ENCODE data around the gene NCLN. TPM values are rescaled to one million over a fixed set of nuclear protein-coding genes. Genes with fewer than 3 reads are reported as not detected.
A peak's percentile ranks its signal among the peaks of the same experiment; 100 is the strongest.

Gene NCLN
- total and polyA plus RNA-seq, 9 of the 15 experiments (the other 6 are each of a cell fraction or from before 2014, with no cell fraction given): 3.8 to 126 (median 39.6) TPM

GRCh38 chr19:3229346-3229743 lies 43.6 kb downstream of the NCLN start:
- Histone ChIP-seq H3K9ac (ENCODE audit: insufficient read depth in 1 of 2, low read depth in 2 of 2, low read length in 2 of 2) (no peak overlapping the region), H3K27ac (ENCODE audit: extremely low read depth, low read depth, low read length) (no peak overlapping the region), H3K4me2 (ENCODE audit: insufficient read depth, low read length) (no peak overlapping the region), H3K4me1 (replicated peaks in 1 of 2; ENCODE audit: control insufficient read depth in 2 of 2, insufficient read depth in 2 of 2, low read length in 2 of 2) (peaks cover 0 to 22% of the 10 kb centered on the region in 2 experiments; a peak in 2 of 5 replicates), H3K27me3 (ENCODE audit: control insufficient read depth in 2 of 2, insufficient read depth in 2 of 2, low read length in 2 of 2) (peaks cover 6 to 40% of the 10 kb centered on the region in 2 experiments; a peak in 4 of 5 replicates), H4K20me1 (replicated peaks; ENCODE audit: control insufficient read depth, insufficient read depth, low read length) (peaks cover 8% of the 10 kb centered on the region), H3K4me3 (no peak overlapping the region), H3K36me3 (ENCODE audit: control insufficient read depth, insufficient read depth, low read length) (no peaks in the 10 kb centered on the region), H3K9me1 (ENCODE audit: control insufficient read depth, insufficient read depth, low read length) (no peaks in the 10 kb centered on the region), H3K79me2 (ENCODE audit: control insufficient read depth, insufficient read depth, low read length) (no peaks in the 10 kb centered on the region), H3K9me3 (replicated peaks; ENCODE audit: control insufficient read depth, insufficient read depth, low read depth, low read length) (no peaks in the 10 kb centered on the region), H2AFZ (ENCODE audit: low read depth, low read length) (no peak overlapping the region)
- ChIA-PET POLR2A (interaction anchor here (0.6 kb wide), 3 partner anchors 16 to 841 kb away, joined by 3 to 4 read pairs (median 3); no protein-coding TSS in a partner anchor), CTCF (ENCODE audit: low intra/inter-chr PET ratio) (no interaction called here)
- BruUV-seq (replicated peaks): no TSS peak
- DNase-seq (ENCODE audit: extremely low read depth in 1 of 4, low spot score in 3 of 4) (no peak), ATAC-seq (no peak), FAIRE-seq (no peak)
- intact Hi-C loops (cut with micrococcal nuclease) (no loop called here), in situ Hi-C loops (cut with MboI) (no loop called here)
- WGBS (ENCODE audit: insufficient coverage, low coverage, missing lambda C conversion rate): 4% methylated on average over 9 of the region's 9 CpGs
- no peak for TF ChIP-seq ZNF347 (CRISPR knock-in tag; IDR thresholded peaks at IDR 0.05; ENCODE audit: low read depth)
- TF ChIP-seq ZNF444 (CRISPR knock-in tag; IDR thresholded peaks at IDR 0.05): no peak
- TF ChIP-seq ZNF316 (IDR thresholded peaks at IDR 0.05): no peak
- no peak for TF ChIP-seq CTBP1 (IDR thresholded peaks at IDR 0.05; ENCODE audit: borderline replicate concordance)
- no peak for TF ChIP-seq ZNF217 (CRISPR knock-in tag; IDR thresholded peaks at IDR 0.05)
- TF ChIP-seq ZBTB7A (IDR thresholded peaks at IDR 0.05; ENCODE audit: borderline replicate concordance, control insufficient read depth, low read depth, low read length): no peak
- no peak for TF ChIP-seq MYBL2 (IDR thresholded peaks at IDR 0.05; ENCODE audit: low read depth)
- TF ChIP-seq MYBL2 (CRISPR knock-in tag; IDR thresholded peaks at IDR 0.05; ENCODE audit: borderline replicate concordance): no peak
- TF ChIP-seq NFIC (IDR thresholded peaks at IDR 0.05): no peak
- no peak for TF ChIP-seq MAFF (IDR thresholded peaks at IDR 0.05; ENCODE audit: low read length)
- TF ChIP-seq EGR1 (conservative IDR thresholded peaks at IDR 0.05): 0 out of 2 replicates have a peak, but pooled peaks have one; percentile 24
- no peak for TF ChIP-seq SMAD3 (CRISPR knock-in tag; conservative IDR thresholded peaks at IDR 0.05)
- no peak for TF ChIP-seq TSHZ1 (CRISPR knock-in tag; IDR thresholded peaks at IDR 0.05)
- TF ChIP-seq IRF9 (tag; IDR thresholded peaks at IDR 0.05): no peak
- 0 out of 2 replicates have a peak, but pooled peaks have one; percentile 24 for TF ChIP-seq ZNF436 (CRISPR knock-in tag; IDR thresholded peaks at IDR 0.05)
- TF ChIP-seq ZNF76 (CRISPR knock-in tag; IDR thresholded peaks at IDR 0.05; ENCODE audit: borderline replicate concordance): no peak
- peak; percentile 91 for TF ChIP-seq ZFP36 (IDR thresholded peaks at IDR 0.05; ENCODE audit: low read depth, low read length, partially characterized antibody)
